Stomach (tissue), 9 donors: ENCODE data around the gene RAB5IF. TPM values are rescaled to one million over a fixed set of nuclear protein-coding genes. Genes with fewer than 3 reads are reported as not detected.
A peak's percentile ranks its signal among the peaks of the same experiment; 100 is the strongest.

Experiments used
- DNase-seq, 2 donors: peaks; one replicate each; pipeline versions ENCODE4 v3.0.0 to v3.0.0-alpha.2; 2013 to 2019
- H3K27ac ChIP-seq, 5 donors: fragments of 200-600 bp in 4 of 5; sonication (generic) in 4 of 5; one replicate each; pipeline ENCODE4 v1.5.1; 2013 to 2019; ENCODE audit warnings: mild to moderate bottlenecking in 1 of 5, moderate library complexity in 1 of 5
- H3K27me3 ChIP-seq, 3 donors: fragments of 200-600 bp; sonication (generic); one replicate each; pipeline ENCODE4 v1.5.1; 2017 to 2019; ENCODE audit warnings: mixed run types in 1 of 3
- H3K36me3 ChIP-seq, 4 donors: fragments of 200-600 bp; sonication (generic); 1 replicate in 3 of 4; 2 replicates in 1 of 4; pipeline ENCODE4 v1.5.1; 2016 to 2019
- H3K4me1 ChIP-seq, 4 donors: fragments of 200-600 bp; sonication (generic); one replicate each; pipeline ENCODE4 v1.5.1; 2016 to 2019
- H3K4me3 ChIP-seq, 4 donors: fragments of 200-600 bp; sonication (generic) in 3 of 4; one replicate each; pipeline ENCODE4 v1.5.1; 2016 to 2019; ENCODE audit warnings: mild to moderate bottlenecking in 1 of 4
- H3K9me3 ChIP-seq, 4 donors: fragments of 200-600 bp; sonication (generic); one replicate each; pipeline ENCODE4 v1.5.1; 2016 to 2019
- CTCF ChIP-seq, 7 experiments: fragments of 450-650 bp in 4 of 7; fragments of 200-600 bp in 3 of 7; sonication (generic) in 3 of 7; IDR thresholded peaks; one replicate each; pipeline ENCODE4 v1.5.1; 2016 to 2019; ENCODE audit warnings: antibody characterized with exemption in 7 of 7, control low read depth in 2 of 7, mild to moderate bottlenecking in 1 of 7
- EP300 ChIP-seq: sonication (generic); formaldehyde crosslinking; IDR thresholded peaks from one replicate; pipeline ENCODE4 v1.6.1; 2017; ENCODE audit warnings: antibody characterized with exemption
- POLR2A ChIP-seq, 4 donors: fragments of 450-650 bp; IDR thresholded peaks; one replicate each; pipeline ENCODE4 v1.6.1; 2016; ENCODE audit warnings: antibody characterized with exemption in 4 of 4, control low read depth in 2 of 4, mild to moderate bottlenecking in 1 of 4, moderate library complexity in 1 of 4
- POLR2AphosphoS5 ChIP-seq, 3 donors: sonication (generic); formaldehyde crosslinking; IDR thresholded peaks; one replicate each; pipeline ENCODE4 v1.6.1; 2016; ENCODE audit warnings: antibody characterized with exemption in 3 of 3
- WGBS, 5 donors: extraction: QIAGEN DNeasy Blood & Tissue Kit in 3 of 5; methylation state at CpG; one replicate each; pipeline versions ENCODE4 v1.1.5 to v1.1.7; 2013 to 2018; 5-methylcytosine and 5-hydroxymethylcytosine counted together
- intact Hi-C: fragments of 100-400 bp; cut with DNase I; formaldehyde crosslinking; loops from one replicate; pipeline ENCODE4 v1.15.1; 2023; ENCODE audit warnings: low total_unique reads
- polyA plus RNA-seq, 3 donors: library from polyadenylated mRNA; stranded (reverse); fragments of 200-250 nt; gene quantifications; one replicate each; pipeline ENCODE4 v1.2.3, GENCODE V29; 2013
- total RNA-seq, 5 donors: library from RNA; depleted of rRNA; stranded (reverse); fragments of >200 nt; gene quantifications; one replicate each; pipeline versions ENCODE4 v1.1.0 to v1.2.3, GENCODE V29; 2014 to 2016
- donor health status: healthy with polysubstance abuse.
- donor health status: Bipolar disorder and iron deficiency.
- donor health status: healthy.

RAB5IF gene
- total and polyA plus RNA-seq, 8 donors, result 35.0 to 136 (median 90.5) TPM

- Histone ChIP-seq H3K27me3 (no peaks in the 10 kb centered on the region), H3K4me1 (peaks cover 0 to 9% (median 0%) of the 10 kb centered on the region in 4 donors), H3K36me3 (peaks cover 0 to 10% (median 0%) of the 10 kb centered on the region in 4 donors), H3K9me3 (no peaks in the 10 kb centered on the region), H3K27ac (no peak overlapping the region), H3K4me3 (no peak overlapping the region)
- TF ChIP-seq POLR2A (IDR thresholded peaks at IDR 0.05) (no peak), CTCF (IDR thresholded peaks at IDR 0.05) (no peak), EP300 (no peak), POLR2AphosphoS5 (IDR thresholded peaks at IDR 0.05) (no peak)
- no peak for DNase-seq
- WGBS, 5 donors, result 80 to 91% (median 85%) methylated on average over 3 of the region's 3 CpGs
- intact Hi-C loops, result no loop called here
Measured at GRCh38 chr20:36641506-36641843, 35.9 kb downstream of the RAB5IF start.

GRCh38 chr20:36642136-36642535 is 36.6 kb downstream of the RAB5IF start:
- TF ChIP-seq CTCF (IDR thresholded peaks at IDR 0.05), result no peak
- TF ChIP-seq POLR2A (IDR thresholded peaks at IDR 0.05), result no peak
- no peak for TF ChIP-seq EP300
- H3K9me3 ChIP-seq, result no peaks in the 10 kb centered on the region
- H3K4me1 ChIP-seq, result peaks cover 0 to 9% (median 0%) of the 10 kb centered on the region in 4 donors
- H3K27me3 ChIP-seq, result no peaks in the 10 kb centered on the region
- 74 to 85% (median 82%) methylated on average over 5 to 6 of the region's 6 CpGs for WGBS, 5 donors
- no peak for DNase-seq
- no peak overlapping the region for H3K27ac ChIP-seq
- intact Hi-C loops, result no loop called here
- peaks cover 0 to 10% (median 0%) of the 10 kb centered on the region in 4 donors for H3K36me3 ChIP-seq
- H3K4me3 ChIP-seq, result no peak overlapping the region

- WGBS, 5 donors, result 72 to 86% (median 74%) methylated on average over 5 of the region's 5 CpGs
- no peaks in the 10 kb centered on the region for H3K27me3 ChIP-seq
- intact Hi-C loops, result no loop called here
- H3K27ac ChIP-seq, result peak overlapping the region in 2 of 5 donors; percentile 20 to 59
- no peaks in the 10 kb centered on the region for H3K9me3 ChIP-seq
- H3K36me3 ChIP-seq, result peaks cover 0 to 5% (median 0%) of the 10 kb centered on the region in 4 donors
- peaks cover 0 to 9% (median 0%) of the 10 kb centered on the region in 4 donors for H3K4me1 ChIP-seq
- TF ChIP-seq CTCF (IDR thresholded peaks at IDR 0.05), result no peak
- TF ChIP-seq POLR2AphosphoS5 (IDR thresholded peaks at IDR 0.05), result no peak
- TF ChIP-seq POLR2A (IDR thresholded peaks at IDR 0.05), result no peak
- TF ChIP-seq EP300, result no peak
- H3K4me3 ChIP-seq, result peak overlapping the region in 2 of 4 donors; percentile 16 to 18
- peak in 1 of 2 donors; percentile 23 for DNase-seq
Measured at GRCh38 chr20:36644032-36644705, 38.6 kb downstream of the RAB5IF start.

DNA sequence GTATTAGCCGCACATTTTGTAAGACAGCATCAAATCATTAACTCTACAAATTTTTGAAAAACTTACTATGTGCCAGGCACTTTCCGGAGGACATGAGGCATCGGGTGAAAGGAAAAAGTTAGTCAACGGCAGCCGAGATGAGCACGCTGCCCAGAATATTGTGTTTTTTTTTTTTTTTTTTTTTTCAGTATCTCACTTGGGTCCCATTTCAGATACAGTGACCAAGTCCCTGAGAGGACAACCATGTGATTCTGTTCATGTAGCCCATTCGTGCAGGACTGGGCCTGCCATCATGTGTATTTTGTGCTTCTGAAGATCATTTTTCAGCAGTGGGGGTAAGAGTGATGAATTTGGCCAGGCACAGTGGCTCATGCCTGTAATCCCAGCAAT is 39.1 kb downstream of the RAB5IF start:
- WGBS, 5 donors, result 71 to 80% (median 77%) methylated on average over 7 of the region's 7 CpGs
- H3K4me1 ChIP-seq, result peaks cover 0 to 9% (median 0%) of the 10 kb centered on the region in 4 donors
- intact Hi-C loops, result no loop called here
- TF ChIP-seq CTCF (IDR thresholded peaks at IDR 0.05), result no peak
- no peak for TF ChIP-seq POLR2AphosphoS5 (IDR thresholded peaks at IDR 0.05)
- TF ChIP-seq EP300, result no peak
- no peak for TF ChIP-seq POLR2A (IDR thresholded peaks at IDR 0.05)
- peak overlapping the region in 3 of 5 donors; percentile 38 to 59 (median 46) for H3K27ac ChIP-seq
- peaks cover 0 to 5% (median 0%) of the 10 kb centered on the region in 4 donors for H3K36me3 ChIP-seq
- DNase-seq, result no peak
- H3K4me3 ChIP-seq, result peak overlapping the region in 2 of 4 donors; percentile 18 to 28
- no peaks in the 10 kb centered on the region for H3K27me3 ChIP-seq
- H3K9me3 ChIP-seq, result no peaks in the 10 kb centered on the region
